Sigmoid colon (tissue), 7 donors: Measurements from ENCODE around the gene MAP4. TPM values are rescaled to one million over a fixed set of nuclear protein-coding genes. Genes with fewer than 3 reads are reported as not detected.
A peak's percentile ranks its signal among the peaks of the same experiment; 100 is the strongest.

Experiments
- DNase-seq: peaks from one replicate; pipeline ENCODE4 v3.0.0-alpha.2; 2019
- H3K27ac ChIP-seq, 4 donors: fragments of 200-600 bp; sonication (generic); one replicate each; pipeline ENCODE4 v1.5.1; 2016 to 2019; ENCODE audit warnings: mild to moderate bottlenecking in 1 of 4
- H3K27me3 ChIP-seq, 3 donors: fragments of 200-600 bp; sonication (generic); one replicate each; pipeline ENCODE4 v1.5.1; 2019; ENCODE audit warnings: mild to moderate bottlenecking in 1 of 3
- H3K36me3 ChIP-seq, 4 donors: fragments of 200-600 bp; sonication (generic); one replicate each; pipeline ENCODE4 v1.5.1; 2016 to 2019
- H3K4me1 ChIP-seq, 4 donors: fragments of 200-600 bp; sonication (generic); one replicate each; pipeline ENCODE4 v1.5.1; 2017 to 2019
- H3K4me3 ChIP-seq, 4 donors: fragments of 200-600 bp; sonication (generic); one replicate each; pipeline ENCODE4 v1.5.1; 2017 to 2019; ENCODE audit warnings: mild to moderate bottlenecking in 2 of 4, moderate library complexity in 1 of 4
- H3K9me3 ChIP-seq, 4 donors: fragments of 200-600 bp in 3 of 4; sonication (generic) in 3 of 4; one replicate each; pipeline versions ENCODE4 v1.5.1 to v1.6.1; 2013 to 2019
- EP300 ChIP-seq, 4 donors: sonication (generic); formaldehyde crosslinking; IDR thresholded peaks; one replicate each; pipeline ENCODE4 v1.6.1; 2017; ENCODE audit warnings: antibody characterized with exemption in 4 of 4
- POLR2A ChIP-seq, 2 donors: fragments of 450-650 bp; IDR thresholded peaks; one replicate each; pipeline ENCODE4 v1.6.1; 2016; ENCODE audit warnings: antibody characterized with exemption in 2 of 2, mild to moderate bottlenecking in 2 of 2, moderate library complexity in 2 of 2
- POLR2AphosphoS5 ChIP-seq, 4 donors: sonication (generic); formaldehyde crosslinking; IDR thresholded peaks; one replicate each; pipeline ENCODE4 v1.6.1; 2017; ENCODE audit warnings: antibody characterized with exemption in 4 of 4
- WGBS, 2 donors: extraction: QIAGEN DNeasy Blood & Tissue Kit; methylation state at CpG; one replicate each; pipeline ENCODE4 v1.1.7; 2013; 5-methylcytosine and 5-hydroxymethylcytosine counted together
- intact Hi-C: fragments of 100-400 bp; cut with DNase I; formaldehyde crosslinking; loops from one replicate; pipeline ENCODE4 v1.15.1; 2023
- polyA plus RNA-seq, 3 donors: library from polyadenylated mRNA; stranded (reverse); fragments of 200-250 nt; gene quantifications; one replicate each; pipeline ENCODE4 v1.2.3, GENCODE V29; 2013
- total RNA-seq, 4 donors: library from RNA; depleted of rRNA; stranded (reverse); fragments of >200 nt; gene quantifications; one replicate each; pipeline ENCODE4 v1.1.0, GENCODE V29; 2016
- TF ChIP-seq, protein P1 (sequence below), 4 experiments: fragments of 450-650 bp in 3 of 4; fragments of 200-600 bp in 1 of 4; IDR thresholded peaks; one replicate each; pipeline ENCODE4 v1.5.1; 2016 to 2019; ENCODE audit warnings: antibody characterized with exemption in 4 of 4, mild to moderate bottlenecking in 3 of 4, moderate library complexity in 2 of 4
- donor health status: healthy with polysubstance abuse.
- donor health status: Bipolar disorder and iron deficiency.
- donor health status: healthy.

Gene MAP4
- total and polyA plus RNA-seq, 7 donors: 41.2 to 266 (median 138) TPM

DNA sequence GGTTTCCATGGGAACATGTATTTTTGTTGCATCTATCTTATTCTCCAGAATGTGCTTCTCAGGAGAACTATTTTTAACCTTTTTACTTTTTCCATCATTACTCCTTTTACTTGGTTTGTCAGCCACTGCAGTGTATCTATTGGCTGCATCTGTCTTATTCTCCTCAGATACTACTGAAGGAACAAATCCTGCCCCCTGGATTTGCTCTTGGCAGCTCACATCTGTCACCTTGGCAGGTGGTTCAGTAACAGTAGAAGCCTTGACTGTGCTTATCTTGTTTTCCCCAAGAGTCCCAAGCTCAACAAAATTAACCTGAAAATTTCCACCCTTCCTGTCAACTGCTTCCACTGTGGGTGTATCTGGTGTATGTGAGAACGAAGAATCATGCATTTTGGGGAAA, 106.0 kb downstream of the MAP4 start:
- Histone ChIP-seq H3K4me3 (no peak overlapping the region), H3K27me3 (no peaks in the 10 kb centered on the region), H3K27ac (no peak overlapping the region), H3K9me3 (no peaks in the 10 kb centered on the region), H3K4me1 (no peaks in the 10 kb centered on the region), H3K36me3 (peaks cover 16 to 87% (median 18%) of the 10 kb centered on the region in 4 donors)
- no peak for TF ChIP-seq POLR2A (IDR thresholded peaks at IDR 0.05)
- intact Hi-C loops: no loop called here
- WGBS, 2 donors: 98% methylated on average over 1 of the region's 1 CpG
- DNase-seq: no peak

DNA sequence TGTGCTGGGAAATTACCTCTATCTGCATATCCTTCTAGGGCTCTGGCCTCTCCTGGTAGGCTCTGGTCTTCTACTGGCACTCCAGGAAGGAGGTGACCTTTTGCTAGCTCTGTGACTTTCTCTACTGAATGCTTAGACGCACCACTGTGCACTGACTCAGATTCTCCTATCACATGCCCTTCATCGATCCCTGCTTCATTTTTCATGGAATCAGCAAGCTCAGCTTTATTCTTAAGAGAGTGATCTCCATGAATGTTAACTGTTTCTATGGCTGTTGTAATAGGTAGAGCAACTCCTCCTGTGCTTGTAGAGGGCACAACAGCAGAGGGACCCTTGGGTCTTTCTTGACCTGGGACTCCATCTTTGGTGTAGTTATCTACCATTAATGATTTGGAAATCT, 106.6 kb downstream of the MAP4 start:
- TF ChIP-seq POLR2A (IDR thresholded peaks at IDR 0.05) (no peak), POLR2AphosphoS5 (IDR thresholded peaks at IDR 0.05) (no peak), EP300 (IDR thresholded peaks at IDR 0.05) (no peak)
- no peaks in the 10 kb centered on the region for H3K9me3 ChIP-seq
- H3K27ac ChIP-seq: no peak overlapping the region
- no peaks in the 10 kb centered on the region for H3K27me3 ChIP-seq
- intact Hi-C loops: no loop called here
- no peaks in the 10 kb centered on the region for H3K4me1 ChIP-seq
- no peak for DNase-seq
- H3K4me3 ChIP-seq: no peak overlapping the region
- 97 to 98% methylated on average over 2 of the region's 2 CpGs for WGBS, 2 donors
- H3K36me3 ChIP-seq: peaks cover 11 to 81% (median 15%) of the 10 kb centered on the region in 4 donors

DNA sequence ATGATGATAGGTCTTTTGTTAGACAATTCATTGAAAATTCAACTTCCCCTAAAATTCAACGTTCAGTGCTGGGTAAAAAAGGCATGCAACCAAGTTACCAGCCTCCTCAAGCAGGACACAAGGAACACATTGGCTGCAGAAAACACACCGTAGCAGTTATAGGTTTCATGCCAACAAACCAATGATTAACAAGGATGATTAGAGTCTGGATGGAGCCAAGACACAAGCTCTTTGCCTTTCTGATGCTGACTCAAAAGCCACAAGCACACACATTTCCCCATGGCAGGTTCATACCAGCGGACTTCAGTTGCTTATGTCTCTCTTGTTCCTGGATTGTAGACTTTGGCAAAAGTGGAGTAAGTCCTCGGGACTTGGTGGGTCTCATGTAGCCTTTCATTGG, 107.5 kb downstream of the MAP4 start:
- intact Hi-C loops: no loop called here
- no peaks in the 10 kb centered on the region for H3K4me1 ChIP-seq
- DNase-seq: no peak
- no peak overlapping the region for H3K4me3 ChIP-seq
- peaks cover 8 to 72% (median 11%) of the 10 kb centered on the region in 4 donors for H3K36me3 ChIP-seq
- WGBS, 2 donors: 92 to 96% methylated on average over 4 of the region's 4 CpGs
- no peak overlapping the region for H3K27ac ChIP-seq
- no peaks in the 10 kb centered on the region for H3K9me3 ChIP-seq
- TF ChIP-seq POLR2A (IDR thresholded peaks at IDR 0.05) (no peak), EP300 (IDR thresholded peaks at IDR 0.05) (no peak), POLR2AphosphoS5 (IDR thresholded peaks at IDR 0.05) (no peak)
- TF ChIP-seq, protein P1, sequence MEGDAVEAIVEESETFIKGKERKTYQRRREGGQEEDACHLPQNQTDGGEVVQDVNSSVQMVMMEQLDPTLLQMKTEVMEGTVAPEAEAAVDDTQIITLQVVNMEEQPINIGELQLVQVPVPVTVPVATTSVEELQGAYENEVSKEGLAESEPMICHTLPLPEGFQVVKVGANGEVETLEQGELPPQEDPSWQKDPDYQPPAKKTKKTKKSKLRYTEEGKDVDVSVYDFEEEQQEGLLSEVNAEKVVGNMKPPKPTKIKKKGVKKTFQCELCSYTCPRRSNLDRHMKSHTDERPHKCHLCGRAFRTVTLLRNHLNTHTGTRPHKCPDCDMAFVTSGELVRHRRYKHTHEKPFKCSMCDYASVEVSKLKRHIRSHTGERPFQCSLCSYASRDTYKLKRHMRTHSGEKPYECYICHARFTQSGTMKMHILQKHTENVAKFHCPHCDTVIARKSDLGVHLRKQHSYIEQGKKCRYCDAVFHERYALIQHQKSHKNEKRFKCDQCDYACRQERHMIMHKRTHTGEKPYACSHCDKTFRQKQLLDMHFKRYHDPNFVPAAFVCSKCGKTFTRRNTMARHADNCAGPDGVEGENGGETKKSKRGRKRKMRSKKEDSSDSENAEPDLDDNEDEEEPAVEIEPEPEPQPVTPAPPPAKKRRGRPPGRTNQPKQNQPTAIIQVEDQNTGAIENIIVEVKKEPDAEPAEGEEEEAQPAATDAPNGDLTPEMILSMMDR (IDR thresholded peaks at IDR 0.05): no peak
- H3K27me3 ChIP-seq: no peaks in the 10 kb centered on the region

DNA sequence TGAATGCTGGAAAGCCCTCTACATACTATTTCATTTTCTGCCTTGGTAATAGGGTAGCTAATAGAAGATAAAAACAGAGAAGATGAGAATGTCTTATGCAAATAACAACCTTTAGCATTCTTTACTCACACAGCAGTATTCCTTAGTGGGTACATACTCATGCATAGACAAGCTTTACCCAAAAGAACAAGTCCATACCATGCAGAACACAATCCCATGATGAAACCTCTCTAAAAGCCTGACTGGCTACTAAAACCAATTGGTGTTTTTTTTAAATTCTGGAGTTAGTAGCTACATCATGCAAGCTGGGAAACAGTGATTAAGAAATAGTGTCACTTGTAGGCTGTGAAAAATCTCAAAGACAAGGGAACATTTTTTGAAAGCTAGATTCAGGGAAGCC, 108.4 kb downstream of the MAP4 start:
- Histone ChIP-seq H3K9me3 (no peaks in the 10 kb centered on the region), H3K36me3 (peaks cover 6 to 66% (median 9%) of the 10 kb centered on the region in 4 donors), H3K4me3 (no peak overlapping the region), H3K27me3 (no peaks in the 10 kb centered on the region), H3K4me1 (no peaks in the 10 kb centered on the region), H3K27ac (no peak overlapping the region)
- DNase-seq: no peak
- no peak for TF ChIP-seq POLR2A (IDR thresholded peaks at IDR 0.05)
- TF ChIP-seq EP300 (IDR thresholded peaks at IDR 0.05): no peak
- TF ChIP-seq POLR2AphosphoS5 (IDR thresholded peaks at IDR 0.05): no peak
- TF ChIP-seq, protein P1 (IDR thresholded peaks at IDR 0.05): no peak
- intact Hi-C loops: no loop called here

DNA sequence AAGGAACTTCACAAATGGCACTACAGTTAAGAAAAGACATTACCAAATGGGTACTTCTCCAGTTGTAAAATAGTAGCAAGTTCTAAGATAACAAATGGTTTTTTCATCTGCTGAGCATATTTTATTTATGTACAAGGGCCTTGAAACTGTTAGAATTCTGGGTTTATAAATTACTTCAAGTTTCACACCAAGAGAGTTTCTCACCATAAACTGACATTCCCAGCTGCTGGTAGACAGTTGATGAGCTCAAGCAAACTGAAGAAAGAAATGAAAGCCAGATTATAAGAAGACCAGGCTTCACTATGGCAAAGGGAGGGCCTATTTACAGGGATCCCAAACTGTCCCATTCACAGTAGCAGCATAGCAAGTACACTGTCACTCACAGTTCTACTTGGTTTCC, 113.5 kb downstream of the MAP4 start:
- H3K27me3 ChIP-seq: no peaks in the 10 kb centered on the region
- TF ChIP-seq, protein P1 (IDR thresholded peaks at IDR 0.05): no peak
- TF ChIP-seq EP300 (IDR thresholded peaks at IDR 0.05): no peak
- no peak for TF ChIP-seq POLR2A (IDR thresholded peaks at IDR 0.05)
- no peak for TF ChIP-seq POLR2AphosphoS5 (IDR thresholded peaks at IDR 0.05)
- DNase-seq: no peak
- no peaks in the 10 kb centered on the region for H3K9me3 ChIP-seq
- intact Hi-C loops: loop anchor here (5.0 kb wide), 1 partner anchor 75 kb away; no protein-coding TSS in a partner anchor
- peaks cover 0 to 29% (median 0%) of the 10 kb centered on the region in 4 donors for H3K36me3 ChIP-seq
- no peak overlapping the region for H3K4me3 ChIP-seq
- H3K4me1 ChIP-seq: peaks cover 0 to 29% (median 20%) of the 10 kb centered on the region in 4 donors
- H3K27ac ChIP-seq: peak overlapping the region in 1 of 4 donors; percentile 25

DNA sequence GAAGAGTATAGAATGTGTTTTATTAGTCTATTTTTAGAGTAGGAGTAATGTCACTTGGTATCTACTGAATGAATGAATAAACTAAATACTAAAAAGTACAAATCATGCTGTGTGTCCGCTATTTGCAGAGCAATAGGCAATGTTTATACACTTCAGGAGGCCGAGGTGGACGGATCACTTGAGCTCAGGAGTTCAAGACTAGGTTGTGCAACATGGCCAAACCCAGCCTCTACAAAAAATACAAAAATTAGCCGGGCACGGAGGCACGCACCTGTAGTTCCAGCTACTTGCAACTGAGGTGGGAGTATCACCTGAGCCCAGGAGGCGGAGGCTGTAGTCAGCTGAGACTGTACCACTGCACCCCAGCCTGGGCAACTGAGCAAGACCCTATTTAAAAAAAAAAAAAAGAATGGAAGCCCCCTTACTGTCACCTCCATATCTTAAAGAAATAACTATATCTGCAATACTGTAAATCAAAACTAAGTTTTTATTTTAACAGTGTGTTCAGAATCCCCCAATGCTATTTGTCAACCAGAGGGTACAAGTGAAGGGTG, 114.9 kb downstream of the MAP4 start:
- H3K4me3 ChIP-seq: no peak overlapping the region
- WGBS, 2 donors: 93 to 96% methylated on average over 7 of the region's 7 CpGs
- no peaks in the 10 kb centered on the region for H3K9me3 ChIP-seq
- H3K27me3 ChIP-seq: no peaks in the 10 kb centered on the region
- peaks cover 0 to 29% (median 20%) of the 10 kb centered on the region in 4 donors for H3K4me1 ChIP-seq
- TF ChIP-seq EP300 (IDR thresholded peaks at IDR 0.05): no peak
- no peak for TF ChIP-seq POLR2AphosphoS5 (IDR thresholded peaks at IDR 0.05)
- no peak for TF ChIP-seq POLR2A (IDR thresholded peaks at IDR 0.05)
- TF ChIP-seq, protein P1 (IDR thresholded peaks at IDR 0.05): no peak
- H3K27ac ChIP-seq: peak overlapping the region in 1 of 4 donors; percentile 25
- peaks cover 0 to 23% (median 0%) of the 10 kb centered on the region in 4 donors for H3K36me3 ChIP-seq
- intact Hi-C loops: loop anchor here (5.0 kb wide), 1 partner anchor 76 kb away; no protein-coding TSS in a partner anchor
- DNase-seq: no peak
